Uterus (tissue), 2 donors: ENCODE measurements around the gene SPRR2D.
"Not testable (repeated sequence)": the region's sequence is repeated elsewhere in the genome, so short reads cannot be mapped to it uniquely, and the experiment has no call there.

Source experiments
- CTCF ChIP-seq, 4 experiments: fragments of 200-600 bp in 2 of 4; fragments of 450-650 bp in 2 of 4; sonication (generic) in 2 of 4; IDR thresholded peaks; one replicate each; pipeline ENCODE4 v1.5.1; 2016 to 2019; ENCODE audit warnings: antibody characterized with exemption in 4 of 4, mild to moderate bottlenecking in 2 of 4, moderate library complexity in 1 of 4
- POLR2A ChIP-seq, 2 donors: fragments of 450-650 bp; IDR thresholded peaks; one replicate each; pipeline ENCODE4 v1.6.1; 2016; ENCODE audit warnings: antibody characterized with exemption in 2 of 2, mild to moderate bottlenecking in 1 of 2, moderate library complexity in 1 of 2

GRCh38 chr1:153056111-153056510, 15.2 kb upstream of the SPRR2D start:
- TF ChIP-seq POLR2A, CTCF (IDR thresholded peaks at IDR 0.05): not testable (repeated sequence)
